Activated CD4-positive, alpha-beta T cell treated with anti-CD3 and anti-CD28 coated beads for 36 hours (primary cell): ENCODE results near the gene FBH1. TPM values are rescaled to one million over a fixed set of nuclear protein-coding genes. Genes with fewer than 3 reads are reported as not detected.

Source experiments
- ATAC-seq: fragments of 200-7000 bp; cut with Tn5 transposase; one replicate; pipeline ENCODE4 v1.10.0; 2021; ENCODE audit warnings: mild to moderate bottlenecking, moderate library complexity
- CTCF ChIA-PET: fragments of 350-600 bp; sonication (Branson Sonifier 250); formaldehyde crosslinking; loops from one replicate; lab custom pipeline; 2021; ENCODE audit warnings: antibody characterized with exemption; lab: Charles Lee
- POLR2A ChIA-PET: fragments of 350-600 bp; sonication (Branson Sonifier 250); formaldehyde crosslinking; loops from one replicate; lab custom pipeline; 2021; ENCODE audit warnings: antibody characterized with exemption, inconsistent platforms; lab: Charles Lee
- DNase-seq: peaks from one replicate; pipeline ENCODE4 v3.0.0-alpha.2; 2020
- H3K27ac Mint-ChIP-seq: one replicate; pipeline ENCODE4 v1.8.0; 2021; ENCODE audit warnings: mixed read lengths
- H3K27me3 Mint-ChIP-seq: one replicate; pipeline ENCODE4 v1.8.0; 2021; ENCODE audit warnings: mixed read lengths
- H3K36me3 Mint-ChIP-seq: one replicate; pipeline ENCODE4 v1.8.0; 2021; ENCODE audit warnings: low read depth, mixed read lengths
- H3K4me1 Mint-ChIP-seq: one replicate; pipeline ENCODE4 v1.8.0; 2021; ENCODE audit warnings: mixed read lengths
- H3K4me3 Mint-ChIP-seq: one replicate; pipeline ENCODE4 v1.8.0; 2021; ENCODE audit warnings: mild to moderate bottlenecking, moderate library complexity, mixed read lengths
- H3K9me3 Mint-ChIP-seq: one replicate; pipeline ENCODE4 v1.8.0; 2021; ENCODE audit warnings: low read depth, mixed read lengths
- intact Hi-C, 2 experiments: fragments of 100-400 bp; cut with DNase I in 1 of 2; cut with micrococcal nuclease in 1 of 2; formaldehyde crosslinking; loops; one replicate each; pipeline versions ENCODE4 v1.14.2 to v1.15.1; 2022 to 2024; cut with DNase I, micrococcal nuclease
- total RNA-seq, 2 experiments: library from RNA; stranded (reverse); gene quantifications; one replicate each; pipeline ENCODE4 v1.2.3, GENCODE V29; 2021

Gene FBH1
- total RNA-seq, 2 experiments from 2014 or later: 53.3 to 56.2 TPM

- intact Hi-C loops: no loop called here
- ChIA-PET POLR2A (no interaction called here), CTCF (no interaction called here)
- ATAC-seq (no peak), DNase-seq (no peak)
- no peaks in the 10 kb centered on the region for H3K9me3 Mint-ChIP-seq
- no peak overlapping the region for H3K4me3 Mint-ChIP-seq
- H3K4me1 Mint-ChIP-seq: no peaks in the 10 kb centered on the region
- no peak overlapping the region for H3K27ac Mint-ChIP-seq
- peaks cover 56% of the 10 kb centered on the region for H3K36me3 Mint-ChIP-seq
- H3K27me3 Mint-ChIP-seq: no peaks in the 10 kb centered on the region
These were observed 28.7 kb downstream of the FBH1 start for GRCh38 chr10:5918763-5919162.

GRCh38 chr10:5919568-5919967, 29.5 kb downstream of the FBH1 start:
- DNase-seq (no peak), ATAC-seq (no peak)
- Mint-ChIP-seq H3K4me3 (no peak overlapping the region), H3K27ac (no peak overlapping the region), H3K4me1 (no peaks in the 10 kb centered on the region), H3K36me3 (peaks cover 56% of the 10 kb centered on the region), H3K27me3 (no peaks in the 10 kb centered on the region), H3K9me3 (no peaks in the 10 kb centered on the region)
- intact Hi-C loops: no loop called here
- ChIA-PET CTCF (no interaction called here), POLR2A (no interaction called here)

DNA sequence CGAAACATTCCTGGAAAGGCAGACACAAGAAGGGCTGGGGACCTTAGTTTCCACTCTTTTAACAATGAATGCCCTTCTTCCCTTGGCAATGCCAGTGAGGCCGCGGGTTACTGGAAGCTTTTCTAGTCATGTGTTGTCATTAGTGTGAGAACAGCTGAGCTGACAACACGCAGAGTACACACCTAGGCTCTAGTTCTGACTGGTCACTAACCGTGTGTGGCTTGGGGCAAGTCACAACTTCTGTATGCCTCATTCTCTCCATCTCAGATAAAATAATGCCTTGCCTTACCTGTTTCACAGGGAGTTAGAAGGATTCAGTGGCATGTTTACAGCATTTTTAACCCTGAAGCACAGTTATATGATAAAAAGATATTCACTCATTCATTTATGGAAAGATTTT, 31.7 kb downstream of the FBH1 start:
- POLR2A ChIA-PET: no interaction called here
- intact Hi-C loops: no loop called here

DNA sequence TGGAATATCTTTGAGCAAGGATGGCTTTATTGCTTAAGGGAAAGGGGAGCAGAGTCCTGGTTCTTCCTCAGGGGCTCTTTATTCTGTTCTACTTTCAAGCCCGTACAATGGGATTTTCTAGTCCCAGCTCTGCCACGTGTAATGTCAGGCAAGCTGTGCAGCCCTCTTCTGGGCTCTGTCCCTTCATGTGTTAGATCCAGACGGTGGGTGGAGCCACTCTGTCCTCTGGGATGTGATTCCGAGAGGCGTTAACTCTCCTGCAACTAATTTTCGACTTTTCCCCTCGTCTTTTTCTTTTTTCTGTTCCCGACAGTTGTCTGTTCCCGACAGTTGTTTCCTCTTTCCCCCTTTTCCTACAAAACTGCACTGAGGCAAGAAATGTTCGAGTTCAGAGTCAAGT, 34.8 kb downstream of the FBH1 start:
- CTCF ChIA-PET: interaction anchor here (0.6 to 0.8 kb wide), 2 partner anchors 22 to 69 kb away, joined by 4 to 5 read pairs; no protein-coding TSS in a partner anchor
- DNase-seq (no peak), ATAC-seq (no peak)
- POLR2A ChIA-PET: interaction anchor here (0.7 kb wide), 1 partner anchor 157 kb away, joined by 3 read pairs; no protein-coding TSS in a partner anchor
- Mint-ChIP-seq H3K4me1 (no peaks in the 10 kb centered on the region), H3K27me3 (no peaks in the 10 kb centered on the region), H3K9me3 (no peaks in the 10 kb centered on the region), H3K4me3 (no peak overlapping the region), H3K27ac (no peak overlapping the region), H3K36me3 (peaks cover 54% of the 10 kb centered on the region)
- intact Hi-C loops: no loop called here

More for the DNA sequence above, 31.7 kb downstream of the FBH1 start:
- CTCF ChIA-PET: interaction anchor here (0.6 kb wide), 1 partner anchor 270 kb away, joined by 3 read pairs; no protein-coding TSS in a partner anchor
- Mint-ChIP-seq H3K36me3 (peaks cover 50% of the 10 kb centered on the region), H3K27ac (no peak overlapping the region), H3K4me3 (no peak overlapping the region), H3K4me1 (no peaks in the 10 kb centered on the region), H3K27me3 (no peaks in the 10 kb centered on the region), H3K9me3 (no peaks in the 10 kb centered on the region)
- DNase-seq: no peak
- ATAC-seq: no peak

- ChIA-PET CTCF (no interaction called here), POLR2A (no interaction called here)
- H3K27me3 Mint-ChIP-seq: no peaks in the 10 kb centered on the region
- intact Hi-C loops: no loop called here
- H3K27ac Mint-ChIP-seq: no peak overlapping the region
- DNase-seq: no peak
- no peaks in the 10 kb centered on the region for H3K4me1 Mint-ChIP-seq
- no peak for ATAC-seq
- H3K4me3 Mint-ChIP-seq: no peak overlapping the region
- H3K9me3 Mint-ChIP-seq: no peaks in the 10 kb centered on the region
- peaks cover 52% of the 10 kb centered on the region for H3K36me3 Mint-ChIP-seq
These were observed 37.3 kb downstream of the FBH1 start for GRCh38 chr10:5927306-5927705.

GRCh38 chr10:5929442-5929841, 39.4 kb downstream of the FBH1 start:
- intact Hi-C loops: no loop called here
- CTCF ChIA-PET: interaction anchor here (0.7 to 1.1 kb wide), 2 partner anchors 10 to 300 kb away, joined by 3 read pairs; no protein-coding TSS in a partner anchor
- Mint-ChIP-seq H3K4me3 (no peak overlapping the region), H3K9me3 (no peaks in the 10 kb centered on the region), H3K36me3 (peaks cover 40% of the 10 kb centered on the region), H3K27me3 (no peaks in the 10 kb centered on the region), H3K4me1 (no peaks in the 10 kb centered on the region), H3K27ac (no peak overlapping the region)
- DNase-seq: no peak
- no peak for ATAC-seq
- POLR2A ChIA-PET: no interaction called here

GRCh38 chr10:5930272-5930671, 40.2 kb downstream of the FBH1 start:
- no peak for ATAC-seq
- no peaks in the 10 kb centered on the region for H3K27me3 Mint-ChIP-seq
- ChIA-PET CTCF (no interaction called here), POLR2A (no interaction called here)
- no peak overlapping the region for H3K27ac Mint-ChIP-seq
- no peak overlapping the region for H3K4me3 Mint-ChIP-seq
- no peak for DNase-seq
- H3K36me3 Mint-ChIP-seq: peaks cover 36% of the 10 kb centered on the region
- intact Hi-C loops: no loop called here
- no peaks in the 10 kb centered on the region for H3K9me3 Mint-ChIP-seq
- no peaks in the 10 kb centered on the region for H3K4me1 Mint-ChIP-seq

DNA sequence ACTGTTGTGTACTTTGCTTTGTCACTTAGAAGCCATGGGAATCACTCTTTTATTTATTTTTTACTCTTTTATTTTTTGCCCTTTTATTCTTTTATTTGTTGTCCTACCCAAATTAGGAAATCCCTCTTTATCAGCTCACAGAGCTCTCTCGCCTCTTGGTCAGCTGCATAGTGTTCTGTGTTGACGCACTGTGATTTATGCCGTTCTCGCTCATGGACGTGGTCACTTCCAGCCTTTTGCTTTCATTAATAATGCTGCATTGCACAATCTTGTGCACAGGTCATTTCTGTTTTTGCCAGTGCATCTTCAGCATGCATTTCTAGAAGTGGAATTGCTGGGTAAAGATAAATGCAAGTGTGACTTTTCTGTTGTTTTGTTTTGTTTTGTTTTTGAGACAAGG, 42.3 kb downstream of the FBH1 start:
- intact Hi-C loops: no loop called here

GRCh38 chr10:5933909-5934546, 44.0 kb downstream of the FBH1 start:
- H3K36me3 Mint-ChIP-seq: peaks cover 30% of the 10 kb centered on the region
- DNase-seq (no peak), ATAC-seq (no peak)
- H3K4me3 Mint-ChIP-seq: no peak overlapping the region
- H3K9me3 Mint-ChIP-seq: no peaks in the 10 kb centered on the region
- ChIA-PET CTCF (interaction anchor here (0.7 kb wide), 1 partner anchor 205 kb away, joined by 3 read pairs; no protein-coding TSS in a partner anchor), POLR2A (no interaction called here)
- intact Hi-C loops: no loop called here
- no peaks in the 10 kb centered on the region for H3K27me3 Mint-ChIP-seq
- H3K27ac Mint-ChIP-seq: no peak overlapping the region
- H3K4me1 Mint-ChIP-seq: no peaks in the 10 kb centered on the region

More for the DNA sequence above, 42.3 kb downstream of the FBH1 start:
- H3K27me3 Mint-ChIP-seq: no peaks in the 10 kb centered on the region
- H3K4me1 Mint-ChIP-seq: no peaks in the 10 kb centered on the region
- H3K27ac Mint-ChIP-seq: no peak overlapping the region
- DNase-seq: no peak
- no peak for ATAC-seq
- H3K9me3 Mint-ChIP-seq: no peaks in the 10 kb centered on the region
- ChIA-PET POLR2A (no interaction called here), CTCF (interaction anchor here (0.7 kb wide), 1 partner anchor 1824 kb away, joined by 3 read pairs; no protein-coding TSS in a partner anchor)
- H3K36me3 Mint-ChIP-seq: peaks cover 34% of the 10 kb centered on the region
- H3K4me3 Mint-ChIP-seq: no peak overlapping the region

GRCh38 chr10:5935628-5936027, 45.6 kb downstream of the FBH1 start:
- ChIA-PET CTCF (no interaction called here), POLR2A (no interaction called here)
- ATAC-seq (no peak), DNase-seq (no peak)
- H3K36me3 Mint-ChIP-seq: peaks cover 26% of the 10 kb centered on the region
- no peak overlapping the region for H3K4me3 Mint-ChIP-seq
- H3K27me3 Mint-ChIP-seq: no peaks in the 10 kb centered on the region
- no peaks in the 10 kb centered on the region for H3K4me1 Mint-ChIP-seq
- intact Hi-C loops: no loop called here
- no peak overlapping the region for H3K27ac Mint-ChIP-seq
- no peaks in the 10 kb centered on the region for H3K9me3 Mint-ChIP-seq

DNA sequence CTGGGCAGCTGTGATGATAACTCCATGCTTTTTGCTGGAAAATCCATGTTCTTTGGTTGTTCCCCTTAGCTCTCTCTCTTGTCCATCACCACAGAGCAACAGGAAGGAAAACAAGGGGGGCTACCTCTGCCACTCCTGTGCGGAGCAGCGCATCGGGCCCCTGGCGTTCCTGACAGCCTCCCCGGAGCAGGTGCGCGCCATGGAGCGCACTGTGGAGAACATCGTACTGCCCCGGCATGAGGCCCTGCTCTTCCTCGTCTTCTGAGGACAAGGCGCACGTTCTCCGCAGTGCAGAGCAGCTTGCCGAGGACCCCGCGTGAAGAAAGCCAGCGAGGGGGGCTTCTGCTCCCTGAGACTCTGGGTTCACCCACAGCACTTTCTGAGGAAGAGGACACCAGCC, 47.0 kb downstream of the FBH1 start:
- DNase-seq (no peak), ATAC-seq (no peak)
- Mint-ChIP-seq H3K27ac (no peak overlapping the region), H3K9me3 (no peaks in the 10 kb centered on the region), H3K27me3 (no peaks in the 10 kb centered on the region), H3K4me3 (no peak overlapping the region), H3K36me3 (peaks cover 18% of the 10 kb centered on the region), H3K4me1 (no peaks in the 10 kb centered on the region)
- intact Hi-C loops: no loop called here
- CTCF ChIA-PET: interaction anchor here (1.0 kb wide), 1 partner anchor 46 kb away, joined by 3 read pairs; no protein-coding TSS in a partner anchor
- POLR2A ChIA-PET: no interaction called here

DNA sequence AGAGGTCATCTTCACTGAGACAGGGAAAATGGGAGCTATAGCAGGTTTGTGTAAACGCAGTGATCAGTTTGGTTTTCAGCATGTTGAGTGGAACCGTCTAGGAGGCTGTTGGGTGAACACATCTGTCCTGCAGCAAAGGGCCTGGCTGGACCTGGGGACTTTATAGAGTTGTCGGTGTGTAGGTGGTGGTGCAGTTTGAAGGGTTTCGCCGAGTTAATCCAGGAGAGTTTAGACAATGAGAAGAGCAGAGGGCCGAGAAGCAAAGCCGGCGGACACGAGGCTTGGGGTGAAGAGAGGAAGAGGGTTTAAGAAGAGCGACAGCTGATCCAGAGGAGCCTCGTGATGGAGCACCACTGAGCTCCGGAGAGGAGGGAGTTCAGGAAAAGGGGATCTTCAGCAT, 48.2 kb downstream of the FBH1 start:
- no peak overlapping the region for H3K4me3 Mint-ChIP-seq
- H3K36me3 Mint-ChIP-seq: peaks cover 14% of the 10 kb centered on the region
- no peak for ATAC-seq
- no peaks in the 10 kb centered on the region for H3K9me3 Mint-ChIP-seq
- no peak for DNase-seq
- POLR2A ChIA-PET: no interaction called here
- H3K27ac Mint-ChIP-seq: no peak overlapping the region
- no peaks in the 10 kb centered on the region for H3K27me3 Mint-ChIP-seq
- intact Hi-C loops: no loop called here
- H3K4me1 Mint-ChIP-seq: no peaks in the 10 kb centered on the region
- CTCF ChIA-PET: interaction anchor here (0.9 kb wide), 1 partner anchor 34 kb away, joined by 3 read pairs; no protein-coding TSS in a partner anchor
